ENCODE results near the gene FPR2.

FPR2 gene

GRCh38 chr19:51740356-51740755 lies 20.6 kb upstream of the FPR2 start:
- Histone ChIP-seq H3K27ac (no peak overlapping the region), H3K4me3 (no peak overlapping the region)
- no peak for TF ChIP-seq CTCF (IDR thresholded peaks at IDR 0.05)
- no peak for DNase-seq (ENCODE audit: low spot score)

GRCh38 chr19:51742789-51743188 lies 18.2 kb upstream of the FPR2 start:
- Histone ChIP-seq H3K27ac (no peak overlapping the region), H3K4me3 (no peak overlapping the region)
- no peak for DNase-seq (ENCODE audit: low spot score)
- TF ChIP-seq CTCF (IDR thresholded peaks at IDR 0.05) = no peak

- Histone ChIP-seq H3K27ac (no peak overlapping the region), H3K4me3 (no peak overlapping the region)
- no peak for DNase-seq (ENCODE audit: low spot score)
- TF ChIP-seq CTCF (IDR thresholded peaks at IDR 0.05) = no peak
These were observed 17.6 kb upstream of the FPR2 start for GRCh38 chr19:51743405-51743804.

DNA sequence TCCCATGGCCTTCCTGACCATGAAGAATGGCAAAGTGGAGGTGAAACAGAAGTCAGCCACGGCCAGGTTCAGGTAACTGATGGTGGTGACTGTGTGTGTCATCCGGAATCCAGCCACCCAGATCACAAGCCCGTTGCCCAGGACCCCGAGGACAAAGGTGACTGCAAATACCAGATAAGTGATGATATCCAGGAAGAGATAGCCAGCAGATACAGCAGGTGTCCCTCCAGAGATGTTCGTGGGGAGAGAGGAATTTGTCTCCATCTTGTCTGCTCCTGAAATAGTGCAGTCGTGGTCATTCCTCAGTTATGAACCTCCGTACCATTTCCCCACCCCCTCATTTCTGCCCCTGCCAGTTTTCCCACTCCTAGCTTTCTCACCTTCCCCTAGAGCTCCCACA lies 14.2 kb upstream of the FPR2 start:
- TF ChIP-seq CTCF (IDR thresholded peaks at IDR 0.05) = no peak
- Histone ChIP-seq H3K4me3 (no peak overlapping the region), H3K27ac (no peak overlapping the region)
- no peak for DNase-seq (ENCODE audit: low spot score)

- Histone ChIP-seq H3K27ac (no peak overlapping the region), H3K4me3 (no peak overlapping the region)
- TF ChIP-seq CTCF (IDR thresholded peaks at IDR 0.05) = no peak
These were observed 11.0 kb upstream of the FPR2 start for GRCh38 chr19:51749979-51750378.

GRCh38 chr19:51750400-51751094 lies 10.4 kb upstream of the FPR2 start:
- no peak for TF ChIP-seq CTCF (IDR thresholded peaks at IDR 0.05)
- H3K4me3 ChIP-seq = peak overlapping the region; percentile 53
- no peak for DNase-seq (ENCODE audit: low spot score)
- peak overlapping the region in 1 of 2 donors; percentile 21 for H3K27ac ChIP-seq

More at GRCh38 chr19:51749979-51750378, 11.0 kb upstream of the FPR2 start:
- DNase-seq (ENCODE audit: low spot score) = no peak

- peak within 1 kb of the TSS; percentile 53 for H3K4me3 ChIP-seq
- no peak for DNase-seq (ENCODE audit: low spot score)
- no peak for TF ChIP-seq CTCF (IDR thresholded peaks at IDR 0.05)
- peak within 1 kb of the TSS in 1 of 2 donors; percentile 65 for H3K27ac ChIP-seq
These were observed 9.3 kb upstream of the FPR2 start, which contains the start of gene FPR1 for GRCh38 chr19:51751655-51752054. Gene FPR1 (minus strand): TSS chr19:51751878. CDS start chr19:51746994, 4,884 bp downstream.
